ENCODE measurements around the gene AGBL4.

The AGBL4 gene

DNA sequence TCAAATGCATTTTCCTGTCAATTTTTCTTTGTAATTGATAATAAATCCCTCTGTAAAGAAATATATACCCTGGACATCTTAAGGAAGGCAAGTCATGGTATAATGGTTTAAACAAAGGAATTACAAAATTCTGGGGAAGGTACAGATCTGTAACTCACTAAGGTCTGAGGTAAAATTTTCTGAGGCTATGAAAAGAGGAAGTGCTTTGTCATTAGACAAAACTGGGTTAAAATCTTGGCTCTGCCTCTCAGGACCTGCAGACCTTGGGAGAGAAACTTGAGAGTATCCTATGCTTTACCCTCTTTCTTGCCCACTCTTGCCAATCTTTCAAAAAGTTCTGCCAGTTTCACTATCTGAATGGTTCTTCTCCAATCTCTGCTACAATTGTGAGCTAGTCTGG is 1220.3 kb downstream of the AGBL4 start:
- DNase-seq, result no peak

DNA sequence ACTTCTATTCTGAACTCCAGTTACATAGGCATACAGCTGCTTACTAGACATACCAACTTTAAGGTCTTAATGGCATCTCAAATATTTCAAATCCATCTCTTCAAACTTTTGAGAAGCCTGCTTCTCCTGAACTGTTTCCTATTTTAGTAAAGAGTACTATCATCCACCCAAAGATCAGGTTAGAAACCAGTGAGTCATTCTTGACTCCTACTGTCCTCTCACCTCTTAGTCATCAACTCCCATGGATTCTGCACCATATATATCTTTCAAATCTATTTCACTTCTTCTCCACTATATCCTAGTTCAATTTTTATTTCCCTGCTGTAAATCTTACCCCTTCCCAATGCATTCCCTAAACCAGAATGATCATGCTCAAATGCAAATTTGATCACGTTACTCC is 1228.9 kb downstream of the AGBL4 start:
- DNase-seq, result no peak

DNA sequence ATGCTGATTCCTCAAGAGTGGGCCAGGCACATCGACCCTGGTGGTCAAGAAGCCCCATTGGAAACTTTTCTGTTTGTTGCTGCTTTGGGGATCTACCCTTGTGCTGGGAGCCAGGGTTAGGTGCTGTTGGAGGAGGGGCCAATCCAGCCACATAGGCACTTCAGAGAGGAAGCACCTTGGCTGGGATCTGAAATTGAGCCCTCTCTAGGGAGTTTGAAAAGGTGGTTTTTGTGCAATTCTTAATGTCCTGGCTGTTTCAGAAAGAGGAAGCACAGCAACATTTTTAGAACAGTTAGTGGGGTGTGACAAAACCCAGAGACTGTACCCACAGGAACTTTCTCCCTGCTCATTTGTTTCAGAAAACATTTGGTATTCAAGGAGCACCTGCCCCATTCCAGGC is 1229.9 kb downstream of the AGBL4 start:
- no peak for DNase-seq

DNA sequence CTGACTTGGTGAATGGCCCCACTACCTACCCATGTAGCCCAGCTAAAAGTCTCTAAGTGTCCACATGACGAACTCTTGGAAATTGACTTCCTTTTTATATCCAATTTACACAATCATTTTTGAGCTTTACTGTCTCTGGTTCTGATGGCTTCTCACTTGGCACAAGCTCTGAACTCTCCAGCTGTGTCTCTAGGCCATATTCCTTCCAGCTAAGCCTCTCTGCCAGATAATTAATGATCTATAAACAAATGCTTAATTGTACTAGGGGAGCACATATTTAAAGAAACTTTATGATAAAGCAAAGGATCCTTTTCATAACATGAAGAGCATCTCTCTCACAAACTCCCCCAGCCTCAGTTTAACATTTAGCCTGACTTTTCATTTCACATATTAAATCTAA is 1230.8 kb downstream of the AGBL4 start:
- no peak for DNase-seq

DNA sequence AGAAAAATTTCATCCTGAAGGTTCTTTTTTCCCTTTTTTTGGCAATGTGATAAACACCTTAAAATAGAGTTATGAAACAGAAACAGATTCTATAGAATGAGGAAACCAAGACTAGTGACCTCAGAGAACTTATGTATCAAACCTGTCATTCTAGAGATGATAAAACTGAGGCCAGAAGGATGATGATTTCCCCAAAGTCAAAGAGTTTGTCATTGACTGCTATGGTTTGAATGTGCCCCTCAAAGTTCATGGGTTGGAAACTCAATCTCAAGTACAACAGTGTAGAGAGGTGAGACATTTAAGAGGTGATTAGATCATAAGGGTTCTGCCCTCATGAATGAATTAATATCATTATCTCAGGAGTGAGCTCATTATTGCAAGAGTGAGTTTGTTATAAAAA is 1233.4 kb downstream of the AGBL4 start:
- no peak for DNase-seq

DNA sequence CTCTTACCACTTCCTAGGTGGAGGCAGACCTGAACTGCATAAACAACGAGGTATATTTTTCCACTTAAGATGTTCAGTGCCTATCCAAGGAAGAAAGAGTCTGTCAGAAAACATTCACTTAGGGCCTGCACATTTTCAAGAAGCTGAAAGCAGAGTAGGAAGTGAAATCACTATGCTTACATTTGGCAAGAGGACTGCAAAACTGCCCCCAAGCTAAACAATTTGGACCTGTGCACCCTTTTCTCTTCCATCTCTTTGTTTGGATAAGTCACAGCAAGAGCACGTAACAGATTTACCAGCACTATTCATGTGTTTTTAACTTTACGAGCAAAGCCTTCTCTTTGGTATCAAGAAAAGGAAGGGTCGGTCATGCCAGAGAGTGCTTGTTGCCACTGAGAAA is 1233.9 kb downstream of the AGBL4 start:
- no peak for DNase-seq

DNA sequence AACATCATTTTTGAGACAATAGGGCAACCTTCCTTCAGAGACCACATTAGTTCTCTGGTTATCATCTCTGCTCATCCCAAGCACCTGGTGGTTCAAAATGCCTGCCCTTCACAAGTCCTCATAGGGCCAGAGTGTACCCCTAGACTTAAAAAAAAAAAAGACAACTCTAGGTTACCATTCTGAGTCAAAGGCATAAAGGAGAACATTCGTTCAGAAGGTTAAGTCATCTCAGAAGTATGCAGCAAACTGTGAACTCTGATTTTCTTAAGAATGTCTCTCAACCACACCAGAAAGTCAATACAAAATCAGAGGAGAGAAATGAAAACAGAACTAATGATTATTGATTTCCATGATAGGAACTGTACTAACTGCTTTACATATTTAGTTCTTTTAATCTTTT is 1237.9 kb downstream of the AGBL4 start:
- DNase-seq, result no peak

DNA sequence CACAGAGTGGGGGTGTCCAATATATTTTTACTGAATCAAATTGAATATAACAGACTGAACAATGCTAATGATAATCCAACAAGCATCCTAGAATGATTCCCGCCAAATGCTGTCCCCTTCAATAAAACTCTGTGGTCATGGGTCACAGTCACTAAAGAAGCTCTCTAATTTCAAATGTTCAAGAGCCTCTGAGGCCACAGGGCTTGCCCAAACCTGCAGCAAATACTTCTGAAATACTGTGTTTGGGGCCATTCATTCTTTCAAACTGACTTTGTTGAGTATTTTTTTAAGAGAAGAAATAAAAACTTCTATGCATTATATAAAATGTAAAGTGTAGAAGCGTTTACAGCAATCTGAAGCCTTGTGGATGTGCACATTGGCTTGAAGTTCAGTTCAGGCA is 1239.5 kb downstream of the AGBL4 start:
- DNase-seq, result no peak

DNA sequence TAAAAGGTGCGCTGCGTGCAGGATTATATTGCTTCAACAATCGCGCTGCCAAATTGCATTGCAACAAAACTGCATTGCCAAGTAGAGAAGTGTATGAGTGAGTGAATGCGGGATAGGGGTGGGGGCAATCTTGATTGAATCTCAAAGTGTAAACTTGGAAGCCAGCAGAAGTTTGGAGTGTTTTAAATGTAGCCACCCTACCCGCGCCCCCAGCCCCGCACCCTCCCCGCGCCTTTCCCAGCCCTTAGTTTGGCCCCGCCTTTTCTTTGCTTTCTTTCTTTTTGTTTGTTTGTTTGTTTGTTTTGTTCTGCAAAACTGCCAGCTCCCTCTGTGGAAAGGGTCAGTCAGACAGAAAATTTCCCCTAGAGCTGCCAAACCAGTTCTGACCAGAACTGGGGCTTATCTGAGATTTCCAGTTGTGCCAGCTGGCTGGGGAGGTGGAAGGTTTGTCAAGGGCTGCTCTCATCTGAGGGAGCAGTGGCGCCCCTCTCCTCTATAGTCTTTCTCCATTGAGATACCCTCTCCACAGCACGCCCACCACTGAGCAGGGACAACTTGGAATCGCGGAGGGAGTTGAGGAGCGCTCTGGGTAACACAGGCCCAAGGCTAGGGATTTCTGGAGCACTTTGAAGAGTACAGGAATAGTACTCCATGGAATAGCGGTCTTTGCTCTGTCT is 1246.4 kb downstream of the AGBL4 start:
- DNase-seq, result no peak

DNA sequence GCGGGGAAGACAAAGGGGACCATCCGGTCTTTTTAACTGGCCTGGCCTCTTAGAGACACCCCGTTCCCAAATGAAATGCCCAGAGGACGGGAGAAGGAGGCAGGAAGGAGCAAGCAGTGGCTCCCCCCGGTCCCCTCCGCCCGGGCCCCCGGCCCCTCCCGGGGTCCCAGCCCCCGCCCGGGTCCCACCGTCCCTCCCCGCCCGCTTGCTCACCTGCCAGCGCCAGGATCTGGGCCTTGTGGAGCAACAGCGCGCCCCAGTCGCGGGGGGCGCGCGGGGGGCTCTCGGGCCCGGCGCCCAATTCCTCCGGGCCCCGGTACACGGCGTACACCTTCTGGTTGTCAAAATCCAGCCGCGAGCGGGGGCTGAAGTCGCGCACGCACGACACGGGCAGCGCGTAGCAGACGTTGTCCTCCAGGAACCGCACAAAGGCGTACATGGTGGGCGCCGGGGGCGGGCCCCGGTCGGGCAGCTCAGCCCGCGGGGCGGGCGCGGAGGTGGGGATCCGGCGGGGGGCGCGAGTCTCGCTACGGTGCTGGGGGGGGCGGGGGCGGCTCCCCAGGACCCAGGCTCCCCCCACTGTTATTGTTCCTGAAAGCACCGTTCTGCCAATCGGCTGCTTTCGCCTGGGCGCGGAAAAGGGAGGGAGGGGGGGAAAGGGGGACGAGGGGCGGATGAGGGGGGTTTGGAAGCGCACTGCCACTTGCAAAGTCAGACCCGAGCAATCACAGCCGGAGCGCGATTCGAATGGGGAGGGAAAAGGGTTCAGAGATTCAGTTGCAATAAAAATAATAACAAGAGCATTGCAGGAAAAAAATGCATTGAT is 1247.1 kb downstream of the AGBL4 start, which contains the start of gene BEND5:
Gene BEND5, minus strand, starts transcription at position 499 of the 826 bp plus-strand sequence. Its CDS starts 60 bp downstream, at position 439.
- DNase-seq, result peak; percentile 46

DNA sequence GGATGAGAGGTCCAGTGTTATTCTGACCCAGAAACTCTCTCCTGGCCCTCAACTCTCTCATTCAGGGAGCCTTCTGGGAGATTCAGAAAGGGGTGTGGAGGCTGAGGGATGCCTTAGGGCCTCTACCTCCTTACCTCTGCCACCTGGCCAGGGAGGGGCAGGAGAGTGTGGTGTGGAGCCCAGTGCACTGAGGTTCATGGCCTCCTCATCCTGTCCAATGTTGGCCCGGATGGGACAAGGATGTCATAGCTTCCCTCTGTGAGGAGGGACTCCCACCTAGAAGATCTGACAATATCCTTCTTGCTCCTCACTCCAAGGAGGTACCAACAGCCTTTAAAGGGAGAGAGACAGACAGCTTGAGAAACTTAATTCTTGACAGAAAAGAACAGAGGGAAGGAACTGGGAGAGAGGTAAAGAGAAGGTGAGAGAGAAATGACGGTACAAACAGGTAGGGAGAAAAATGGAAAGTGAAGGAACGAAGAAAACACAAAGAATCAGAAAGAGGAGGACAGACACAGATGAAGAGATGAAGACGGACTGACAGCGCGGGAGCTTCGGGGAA is 1247.8 kb downstream of the AGBL4 start:
- DNase-seq, result no peak

DNA sequence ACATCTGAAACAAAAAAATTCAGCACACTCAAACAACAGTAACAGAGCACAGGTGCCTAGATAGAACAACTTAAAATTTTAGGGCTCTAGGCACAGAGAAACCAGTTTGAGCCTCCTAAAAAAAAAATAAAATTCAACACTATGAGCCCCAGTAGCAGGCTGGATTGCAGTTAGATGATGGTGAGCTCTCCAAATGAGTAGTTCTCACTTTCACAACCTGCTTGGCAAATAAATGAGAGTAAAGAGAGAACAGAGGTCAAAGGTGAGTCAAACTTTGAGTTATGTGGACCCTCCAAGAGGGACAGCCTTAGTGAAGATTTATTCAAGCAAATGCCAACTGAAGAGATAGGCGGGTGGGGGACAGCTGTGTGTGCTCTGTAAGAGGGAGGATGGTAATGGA is 1250.6 kb downstream of the AGBL4 start:
- no peak for DNase-seq

DNA sequence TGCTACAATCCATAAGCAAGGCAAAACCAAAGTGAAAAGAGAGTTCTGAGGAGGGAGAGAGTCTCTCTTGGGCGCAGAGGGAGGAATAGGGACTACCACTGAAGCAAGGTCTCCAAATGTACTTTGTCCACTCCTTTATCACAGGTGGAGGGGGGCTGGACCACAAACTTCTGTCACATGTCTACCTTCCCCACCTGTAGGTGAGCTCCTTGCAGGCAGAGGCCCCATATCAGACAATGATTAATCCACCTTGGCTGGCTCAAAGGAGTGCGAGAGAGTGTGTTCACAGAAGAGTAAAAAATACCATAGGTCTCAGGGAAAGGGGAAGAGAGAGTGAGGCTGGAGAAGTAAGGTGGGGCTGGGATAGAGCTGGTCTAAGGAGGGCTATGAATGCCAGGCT is 1251.5 kb downstream of the AGBL4 start:
- DNase-seq, result no peak

DNA sequence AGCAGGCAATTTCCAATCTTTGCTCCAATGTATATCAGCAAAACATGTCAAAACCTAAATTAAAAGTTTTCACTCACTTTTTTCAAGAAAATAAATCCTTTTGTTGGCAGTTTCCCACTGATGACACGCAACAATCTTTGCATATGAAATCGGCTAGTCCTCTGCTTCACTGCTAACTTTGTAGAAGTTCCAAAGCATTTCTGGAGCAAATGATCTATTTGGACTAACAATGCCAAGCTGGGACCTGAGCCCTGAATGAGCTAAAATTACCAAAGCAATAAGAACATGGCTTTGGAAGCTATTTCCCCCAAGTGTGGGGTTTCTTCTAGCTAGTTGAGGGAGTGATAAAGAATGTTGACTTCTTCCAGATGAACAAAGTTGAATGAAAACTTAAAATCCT is 1252.2 kb downstream of the AGBL4 start:
- no peak for DNase-seq

DNA sequence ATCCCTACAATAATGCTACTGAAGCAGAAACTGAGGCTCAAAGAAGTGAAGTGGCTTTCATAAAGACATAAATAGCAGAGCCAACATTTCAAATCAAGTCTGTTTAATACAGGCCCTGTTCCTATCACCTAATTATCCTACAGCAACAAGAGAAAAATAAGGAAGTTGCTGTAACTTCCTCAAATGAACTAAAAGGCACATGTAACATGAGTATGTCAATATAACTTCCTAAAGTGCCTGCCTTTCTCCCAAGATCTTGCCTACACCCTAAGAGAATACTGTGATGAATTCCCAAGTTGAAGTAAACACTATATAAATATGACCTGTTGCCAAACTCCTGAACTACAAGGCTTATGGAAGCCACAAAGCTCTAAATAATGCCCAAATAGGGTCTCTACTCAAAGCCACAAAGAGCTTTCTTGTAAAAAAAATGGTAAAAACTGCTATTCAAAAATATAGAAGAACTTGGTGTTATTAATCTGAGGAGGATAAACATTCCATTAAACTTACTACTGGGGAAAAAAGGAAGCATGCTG is 1255.7 kb downstream of the AGBL4 start:
- DNase-seq, result no peak

DNA sequence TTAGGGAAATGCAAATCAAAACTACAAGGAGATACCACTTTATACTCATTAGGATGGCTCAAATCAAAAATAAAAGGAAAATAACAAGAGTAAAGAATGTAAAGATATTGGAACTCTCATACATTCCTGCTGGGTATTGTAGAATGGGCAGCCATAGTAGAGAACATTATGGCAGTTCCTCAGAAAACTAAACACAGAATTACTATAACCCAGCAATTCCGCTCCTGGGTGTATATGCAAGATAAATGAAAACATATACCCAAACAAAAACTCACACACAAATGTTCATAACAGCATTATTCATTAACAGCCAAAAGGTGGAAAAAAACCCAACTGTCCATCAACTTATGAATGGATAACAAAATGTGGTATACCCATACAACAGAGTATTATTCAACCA is 1258.4 kb downstream of the AGBL4 start:
- DNase-seq, result no peak

DNA sequence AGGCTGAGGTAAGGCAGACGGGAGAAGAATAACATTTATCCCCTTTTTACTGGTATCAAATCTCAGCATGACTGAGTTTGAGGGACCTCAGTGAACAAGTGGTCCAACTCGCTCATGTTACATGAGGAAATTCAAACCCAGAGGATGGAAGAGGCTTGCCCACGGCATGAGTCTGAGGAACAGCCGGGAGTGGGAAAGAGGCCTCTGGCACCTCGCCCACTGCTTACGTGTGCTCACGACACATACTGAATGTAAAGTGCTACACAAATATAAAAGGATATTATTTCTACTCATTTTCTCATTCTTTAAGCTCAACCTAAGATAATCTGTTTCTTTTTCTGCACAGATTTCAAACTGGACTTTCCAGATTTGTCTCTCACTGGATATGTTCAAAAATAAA is 1261.8 kb downstream of the AGBL4 start:
- no peak for DNase-seq

DNA sequence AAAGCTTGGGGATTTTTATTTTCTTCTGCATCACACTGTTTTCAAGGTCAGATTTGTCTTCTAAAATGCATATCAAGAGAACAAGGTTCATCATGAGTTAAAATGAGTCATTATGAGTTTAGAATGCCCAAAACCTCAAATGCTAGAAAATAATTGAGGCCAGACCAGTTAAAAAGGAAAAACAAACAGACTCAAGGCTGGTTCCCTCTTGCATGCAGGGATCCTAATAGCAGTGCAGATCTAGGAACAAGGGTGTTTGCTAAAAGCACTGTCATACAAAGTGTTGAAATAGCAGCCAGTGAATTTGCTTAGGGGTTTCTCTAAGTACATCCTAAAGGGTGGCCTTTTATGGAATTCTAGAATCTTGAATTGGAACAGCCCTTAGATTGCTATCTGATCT is 1262.3 kb downstream of the AGBL4 start:
- no peak for DNase-seq

DNA sequence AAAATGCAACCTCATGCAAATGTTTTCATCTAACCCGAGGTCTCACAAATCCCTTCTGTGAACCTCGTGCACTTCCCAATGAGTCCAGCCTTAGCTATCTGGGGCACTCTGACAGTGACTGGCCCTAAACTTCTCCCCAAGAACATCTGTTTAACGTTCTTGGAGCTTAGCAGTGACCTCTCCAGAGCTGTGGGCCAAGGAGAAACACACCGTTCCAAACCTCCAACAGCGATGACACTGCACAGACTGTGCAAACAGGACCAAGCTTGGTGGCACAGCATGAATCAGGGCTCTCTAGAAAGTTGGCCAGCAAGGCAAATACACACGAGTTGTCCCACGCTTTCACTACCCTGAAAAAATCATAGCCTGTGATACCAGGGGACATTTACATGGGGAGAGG is 1262.9 kb downstream of the AGBL4 start:
- DNase-seq, result no peak

DNA sequence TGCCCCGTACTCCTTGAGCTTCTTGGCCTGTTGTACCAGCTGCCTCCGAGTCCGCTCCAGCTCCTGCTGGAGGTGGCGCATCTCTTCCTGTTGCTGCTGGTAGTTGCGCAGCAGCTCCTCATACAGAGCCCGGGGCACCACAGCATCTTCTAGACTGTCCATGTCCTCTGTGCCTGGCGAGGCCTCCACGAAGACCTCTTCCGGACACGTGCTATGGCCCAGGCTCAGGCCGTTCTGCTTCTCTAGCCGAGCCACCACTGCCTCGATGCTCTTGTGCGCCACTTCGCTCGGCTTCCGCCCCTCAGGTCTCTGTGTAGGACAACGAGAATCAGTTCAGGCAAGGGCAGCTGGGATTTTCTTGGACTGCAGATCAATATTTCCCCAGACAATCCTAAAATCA is 1264.8 kb downstream of the AGBL4 start:
- DNase-seq, result no peak

DNA sequence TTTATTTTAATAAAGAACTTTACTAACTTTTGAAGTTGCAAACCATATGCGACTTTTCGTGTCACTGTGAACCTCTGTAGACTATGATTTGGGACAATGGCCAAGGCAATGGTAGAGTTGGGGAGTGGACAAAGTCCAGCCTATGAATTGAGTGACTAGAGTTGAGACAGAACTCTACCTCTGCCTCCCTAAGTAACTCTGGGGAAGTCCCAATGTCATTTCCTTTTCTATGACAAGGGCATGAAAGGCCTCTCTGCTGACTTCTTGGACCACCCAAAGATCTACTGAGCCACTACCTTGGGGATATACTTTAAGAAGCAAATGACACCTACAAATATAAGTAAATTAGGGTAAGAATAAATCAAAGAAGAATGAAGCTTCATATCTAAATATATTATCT is 1266.4 kb downstream of the AGBL4 start:
- no peak for DNase-seq

DNA sequence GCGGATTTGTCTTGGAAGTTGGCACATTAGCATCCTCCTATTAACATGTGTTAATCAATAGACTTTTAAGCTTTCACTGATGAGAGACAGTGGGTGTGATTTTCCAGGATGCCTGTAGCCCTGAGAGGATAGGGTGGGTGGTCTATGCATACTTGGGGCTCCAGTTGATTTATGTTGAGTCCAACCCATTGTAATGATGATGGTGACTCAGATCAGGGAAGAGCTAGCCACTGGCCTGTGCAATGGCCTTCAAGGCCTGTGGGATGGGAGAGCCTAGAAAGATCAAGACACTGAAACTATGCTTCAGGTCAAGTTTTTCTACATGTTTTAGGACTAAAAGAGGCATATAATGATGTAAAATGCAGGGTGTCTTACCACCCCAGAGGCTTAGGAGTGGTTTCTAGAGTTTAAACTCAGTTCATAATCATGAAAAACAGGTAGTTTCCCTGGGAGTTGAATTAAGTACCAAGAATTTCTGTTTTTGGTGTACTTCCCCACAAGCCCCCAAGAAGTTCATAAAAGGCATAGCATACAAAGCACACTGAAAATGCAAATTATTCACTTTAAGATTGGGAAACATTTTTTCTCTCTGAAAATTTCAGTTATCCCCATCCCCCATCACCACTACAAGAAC is 1267.0 kb downstream of the AGBL4 start:
- no peak for DNase-seq

DNA sequence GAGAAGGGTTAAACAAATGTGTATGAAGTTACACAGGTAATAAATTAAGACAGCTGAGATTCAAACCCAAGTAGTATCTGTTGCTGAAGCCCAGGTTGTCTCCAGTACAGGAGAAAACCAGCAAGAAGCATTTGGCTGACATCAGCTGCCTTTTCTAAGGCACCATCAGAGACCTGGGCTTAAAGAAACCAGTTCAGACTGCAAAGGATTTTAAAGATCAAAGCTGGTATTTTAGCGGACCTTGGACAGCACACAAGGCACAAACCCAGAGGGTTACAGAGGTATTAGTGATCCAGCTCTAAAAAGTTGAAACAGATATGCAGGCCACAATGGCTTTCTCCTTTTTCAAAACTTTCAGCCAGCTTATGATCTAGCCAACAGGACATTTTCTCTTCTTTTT is 1270.5 kb downstream of the AGBL4 start:
- no peak for DNase-seq

DNA sequence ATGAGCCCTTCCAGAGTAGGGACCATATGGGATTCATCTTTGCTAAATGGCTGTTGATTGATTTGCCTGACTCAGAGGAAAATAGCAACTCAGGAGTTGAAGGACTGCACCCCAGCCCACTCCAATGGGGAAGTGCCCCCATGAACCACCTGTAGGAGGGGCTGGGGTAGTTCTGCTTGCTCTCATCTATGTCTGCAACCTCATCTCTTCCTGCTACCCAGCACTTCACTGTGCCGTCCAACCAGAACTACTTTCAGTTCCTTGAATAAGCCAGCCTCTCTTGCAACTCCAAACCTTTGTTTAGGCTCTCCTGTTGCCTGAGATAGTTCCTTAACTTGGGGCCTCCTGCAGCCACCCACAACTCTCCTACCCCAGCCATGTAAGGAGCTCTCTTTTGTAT is 1273.6 kb downstream of the AGBL4 start:
- DNase-seq, result no peak

Data from CD4-positive, alpha-beta T cell treated with Interleukin-17A for 1 hour (primary cell).